ENCODE results near the gene IGFBP4.

IGFBP4 gene

GRCh38 chr17:40456396-40456951 lies 13.2 kb downstream of the IGFBP4 start:
- no peak for DNase-seq (ENCODE audit: low read depth in 2 of 2)

GRCh38 chr17:40457369-40457768 lies 14.1 kb downstream of the IGFBP4 start:
- DNase-seq (ENCODE audit: low read depth in 2 of 2), result no peak

GRCh38 chr17:40457964-40458791 lies 14.9 kb downstream of the IGFBP4 start:
- no peak for DNase-seq (ENCODE audit: low read depth in 2 of 2)

- DNase-seq (ENCODE audit: low read depth in 2 of 2), result no peak
These were observed 15.7 kb downstream of the IGFBP4 start for GRCh38 chr17:40458851-40459482.

- no peak for DNase-seq (ENCODE audit: low read depth in 2 of 2)
These were observed 16.7 kb downstream of the IGFBP4 start for GRCh38 chr17:40459636-40460603.

- no peak for DNase-seq (ENCODE audit: low read depth in 2 of 2)
These were observed 17.3 kb downstream of the IGFBP4 start for GRCh38 chr17:40460604-40460967.

- no peak for DNase-seq (ENCODE audit: low read depth in 2 of 2)
These were observed 17.9 kb downstream of the IGFBP4 start for GRCh38 chr17:40460968-40461731.

GRCh38 chr17:40461732-40462342 lies 18.6 kb downstream of the IGFBP4 start:
- DNase-seq (ENCODE audit: low read depth in 2 of 2), result no peak

GRCh38 chr17:40462343-40463121 lies 19.3 kb downstream of the IGFBP4 start:
- DNase-seq (ENCODE audit: low read depth in 2 of 2), result no peak

- DNase-seq (ENCODE audit: low read depth in 2 of 2), result no peak
These were observed 19.9 kb downstream of the IGFBP4 start for GRCh38 chr17:40463122-40463550.

- DNase-seq (ENCODE audit: low read depth in 2 of 2), result no peak
These were observed 21.2 kb downstream of the IGFBP4 start for GRCh38 chr17:40464392-40464855.

GRCh38 chr17:40466298-40466971 lies 23.2 kb downstream of the IGFBP4 start:
- no peak for DNase-seq (ENCODE audit: low read depth in 2 of 2)

- no peak for DNase-seq (ENCODE audit: low read depth in 2 of 2)
These were observed 24.1 kb downstream of the IGFBP4 start for GRCh38 chr17:40467281-40467867.

- no peak for DNase-seq (ENCODE audit: low read depth in 2 of 2)
These were observed 25.3 kb downstream of the IGFBP4 start for GRCh38 chr17:40468560-40468959.

GRCh38 chr17:40469805-40470675 lies 26.8 kb downstream of the IGFBP4 start:
- DNase-seq (ENCODE audit: low read depth in 2 of 2), result no peak

- no peak for DNase-seq (ENCODE audit: low read depth in 2 of 2)
These were observed 27.9 kb downstream of the IGFBP4 start for GRCh38 chr17:40470932-40471828.

Measured in stimulated activated CD8-positive, alpha-beta memory T cell treated with anti-CD3 and anti-CD28 coated beads, Interleukin-2, amount 100 ng/mL, for 48 hours (primary cell).